ENCODE results near the gene MBNL2.

The MBNL2 gene

GRCh38 chr13:97235549-97236231 is 13.6 kb downstream of the MBNL2 start:
- DNase-seq: no peak

- DNase-seq: no peak
These were observed 15.3 kb downstream of the MBNL2 start for GRCh38 chr13:97237388-97237787.

GRCh38 chr13:97238432-97238831 is 16.3 kb downstream of the MBNL2 start:
- DNase-seq: no peak

GRCh38 chr13:97238883-97239282 is 16.8 kb downstream of the MBNL2 start:
- no peak for DNase-seq

GRCh38 chr13:97239306-97239705 is 17.2 kb downstream of the MBNL2 start:
- DNase-seq: no peak

- DNase-seq: no peak
These were observed 18.0 kb downstream of the MBNL2 start for GRCh38 chr13:97239943-97240787.

- DNase-seq: no peak
These were observed 18.9 kb downstream of the MBNL2 start for GRCh38 chr13:97240788-97241734.

- no peak for DNase-seq
These were observed 19.6 kb downstream of the MBNL2 start for GRCh38 chr13:97241761-97242160.

- no peak for DNase-seq
These were observed 20.8 kb downstream of the MBNL2 start for GRCh38 chr13:97242755-97243497.

GRCh38 chr13:97243915-97244781 is 22.0 kb downstream of the MBNL2 start:
- DNase-seq: no peak

GRCh38 chr13:97245011-97245410 is 22.9 kb downstream of the MBNL2 start:
- no peak for DNase-seq

- no peak for DNase-seq
These were observed 24.5 kb downstream of the MBNL2 start for GRCh38 chr13:97246596-97247158.

GRCh38 chr13:97248243-97248642 is 26.1 kb downstream of the MBNL2 start:
- DNase-seq: no peak

- no peak for DNase-seq
These were observed 27.1 kb downstream of the MBNL2 start for GRCh38 chr13:97249093-97249795.

GRCh38 chr13:97249796-97250495 is 27.8 kb downstream of the MBNL2 start:
- no peak for DNase-seq

- DNase-seq: no peak
These were observed 28.4 kb downstream of the MBNL2 start for GRCh38 chr13:97250560-97250959.

GRCh38 chr13:97252735-97253134 is 30.6 kb downstream of the MBNL2 start:
- no peak for DNase-seq

GRCh38 chr13:97253581-97254293 is 31.6 kb downstream of the MBNL2 start:
- DNase-seq: no peak

- DNase-seq: no peak
These were observed 32.7 kb downstream of the MBNL2 start for GRCh38 chr13:97254816-97255215.

Data from NCI-H774 (cell line).